K562 (cell line): ENCODE data around the gene MEF2B. TPM values are rescaled to one million over a fixed set of nuclear protein-coding genes. Genes with fewer than 3 reads are reported as not detected.
A peak's percentile ranks its signal among the peaks of the same experiment; 100 is the strongest.

Source experiments
- ATAC-seq: fragments of 200-7000 bp; cut with Tn5 transposase; 3 replicates; pipeline ENCODE4 v1.9.1; 2020; ENCODE audit warnings: moderate library complexity
- BruUV-seq: library from RNA; stranded (reverse); fragments of 400-500 nt; replicated peaks from 2 replicates; lab custom pipeline; 2021; lab: Mats Ljungman, UMichigan
- CTCF ChIA-PET: fragments of 300-600 bp; formaldehyde crosslinking; extraction: SDS; loops from one replicate; lab custom pipeline; 2021; ENCODE audit warnings: low intra/inter-chr PET ratio; lab: Yijun Ruan, JAX
- POLR2A ChIA-PET: fragments of 300-600, 350-650 bp; sonication (Branson Sonifier 250); formaldehyde crosslinking; extraction: SDS; loops from one replicate; lab custom pipeline; 2021; ENCODE audit warnings: antibody characterized with exemption, inconsistent platforms; lab: Yijun Ruan, JAX
- DNase-seq, 4 experiments: peaks; one replicate each; pipeline versions ENCODE4 v3.0.0 to v3.0.0-alpha.2; 2011 to 2018; ENCODE audit warnings: low spot score in 3 of 4, mixed read lengths in 3 of 4; ENCODE audit errors: extremely low read depth in 1 of 4
- FAIRE-seq: peaks from 2 replicates; lab custom pipeline; 2011; peaks lifted over from hg19 to GRCh38; lab: Jason Lieb, UNC
- H2AFZ ChIP-seq: 2 replicates; pipeline ENCODE4 v1.6.0; 2011; ENCODE audit warnings: low read depth, low read length, control low read depth, inconsistent platforms
- H3K27ac ChIP-seq: fragments of 200-600 bp; 3 replicates; pipeline ENCODE4 v1.8.0; 2011; ENCODE audit warnings: low read depth, mild to moderate bottlenecking, control low read depth, inconsistent platforms, low read length, moderate library complexity, mixed read lengths; ENCODE audit errors: extremely low read depth
- H3K27me3 ChIP-seq, 2 experiments: fragments of 300-600 bp in 1 of 2; 2 replicates in 1 of 2; 3 replicates in 1 of 2; pipeline versions ENCODE4 v1.6.0 to v1.8.0; 2011; ENCODE audit warnings: inconsistent platforms in 2 of 2, low read length in 2 of 2, mild to moderate bottlenecking in 1 of 2, mixed read lengths in 1 of 2, moderate library complexity in 1 of 2; ENCODE audit not compliant: control insufficient read depth in 2 of 2, insufficient read depth in 2 of 2
- H3K36me3 ChIP-seq: fragments of 300-600 bp; 3 replicates; pipeline ENCODE4 v1.8.0; 2011; ENCODE audit warnings: mild to moderate bottlenecking, low read length, inconsistent platforms; ENCODE audit not compliant: control insufficient read depth, insufficient read depth
- H3K4me1 ChIP-seq, 2 experiments: fragments of 200-600 bp in 1 of 2; replicated peaks in 1 of 2; 2 replicates in 1 of 2; 3 replicates in 1 of 2; pipeline versions ENCODE4 v1.5.1 to v1.8.0; 2011; ENCODE audit warnings: inconsistent platforms in 2 of 2, low read length in 2 of 2, mild to moderate bottlenecking in 1 of 2, mixed read lengths in 1 of 2, moderate library complexity in 1 of 2; ENCODE audit not compliant: control insufficient read depth in 2 of 2, insufficient read depth in 2 of 2
- H3K4me2 ChIP-seq: 2 replicates; pipeline ENCODE4 v1.6.1; 2011; ENCODE audit warnings: low read length, control low read depth, inconsistent platforms, mixed read lengths; ENCODE audit not compliant: insufficient read depth
- H3K4me3 ChIP-seq: fragments of 200-600 bp; sonication (generic), shearing (Covaris generic); 2 replicates; pipeline ENCODE4 v1.5.1; 2016; ENCODE audit warnings: control low read depth, inconsistent platforms
- H3K79me2 ChIP-seq: fragments of 200-600 bp; 3 replicates; pipeline ENCODE4 v1.8.0; 2011; ENCODE audit warnings: low read length, inconsistent platforms; ENCODE audit not compliant: control insufficient read depth, insufficient read depth
- H3K9ac ChIP-seq, 2 experiments: 2 replicates each; pipeline versions ENCODE4 v1.6.0 to v1.6.1; 2011; ENCODE audit warnings: low read depth in 2 of 2, low read length in 2 of 2, control low read depth in 1 of 2, inconsistent platforms in 1 of 2, mild to moderate bottlenecking in 1 of 2, mixed read lengths in 1 of 2; ENCODE audit not compliant: insufficient read depth in 1 of 2
- H3K9me1 ChIP-seq: one replicate; pipeline ENCODE4 v1.6.0; 2011; ENCODE audit warnings: inconsistent platforms, mild to moderate bottlenecking, low read length, moderate library complexity; ENCODE audit not compliant: control insufficient read depth, insufficient read depth
- H3K9me3 ChIP-seq: replicated peaks from 2 replicates; pipeline ENCODE4 v1.5.1; 2011; ENCODE audit warnings: low read depth, low read length, inconsistent platforms; ENCODE audit not compliant: control insufficient read depth, insufficient read depth
- H4K20me1 ChIP-seq: replicated peaks from 2 replicates; pipeline ENCODE4 v1.6.1; 2011; ENCODE audit warnings: low read length, inconsistent platforms, mixed read lengths; ENCODE audit not compliant: control insufficient read depth, insufficient read depth
- ASH1L ChIP-seq: fragments of 450-650 bp; IDR thresholded peaks from 2 replicates; pipeline ENCODE4 v1.6.1; 2018; ENCODE audit warnings: borderline replicate concordance, mild to moderate bottlenecking, low read depth; ENCODE audit not compliant: partially characterized antibody
- BHLHE40 ChIP-seq: IDR thresholded peaks from 2 replicates; pipeline ENCODE4 v1.6.1; 2011; ENCODE audit warnings: low read length, improper control_type of control experiment
- CBFA2T3 ChIP-seq: fragments of 450-650 bp; IDR thresholded peaks from 2 replicates; pipeline ENCODE4 v1.6.1; 2017
- DIDO1 ChIP-seq: fragments of 450-650 bp; IDR thresholded peaks from 2 replicates; pipeline ENCODE4 v1.6.1; 2016; ENCODE audit warnings: low read depth, missing biosample characterization, missing genetic modification characterization
- MGA ChIP-seq: fragments of 450-650 bp; IDR thresholded peaks from 2 replicates; pipeline ENCODE4 v1.6.1; 2016; ENCODE audit warnings: mild to moderate bottlenecking, moderate library complexity
- RAD51 ChIP-seq: fragments of 450-650 bp; IDR thresholded peaks from 2 replicates; pipeline ENCODE4 v1.7.1; 2016; ENCODE audit warnings: low read depth, mild to moderate bottlenecking, borderline replicate concordance
- SRF ChIP-seq, 2 experiments: fragments of 250-450, 450-650 bp in 1 of 2; sonication (Bioruptor Pico) in 1 of 2; sonication (generic) in 1 of 2; formaldehyde crosslinking; IDR thresholded peaks; 2 replicates each; pipeline versions ENCODE4 v1.5.0 to v1.5.1; 2020 to 2022; ENCODE audit warnings: mild to moderate bottlenecking in 1 of 2, missing genetic modification reagents in 1 of 2
- WGBS: fragments of 100-300 bp; shearing (Covaris generic); methylation state at CpG from one replicate; pipeline ENCODE4 v1.1.6; 2016; ENCODE audit warnings: low coverage, mixed read lengths; ENCODE audit not compliant: insufficient coverage; ENCODE audit errors: missing lambda C conversion rate; 5-methylcytosine and 5-hydroxymethylcytosine counted together
- in situ Hi-C: fragments of 300-500 bp; cut with MboI; formaldehyde crosslinking; loops from 4 replicates; pipeline ENCODE4 v1.15.0; 2018; ENCODE audit warnings: inconsistent platforms, mixed read lengths
- intact Hi-C: fragments of 100-400 bp; cut with micrococcal nuclease; formaldehyde crosslinking; loops from 2 replicates; pipeline ENCODE4 v1.14.2; 2022
- polyA plus RNA-seq, 8 experiments: library from polyadenylated mRNA; depleted of rRNA in 4 of 8; stranded (reverse) in 5 of 8; unstranded in 3 of 8; fragments of >200 nt; fragmentation: Nextera tagmentation in 2 of 8; fragmentation: Illumina TruSeq in 1 of 8; extraction: Ambion mirVana in 2 of 8; extraction: Trizol in 1 of 8; gene quantifications; 2 replicates each; pipeline versions ENCODE4 v1.2.1 to v1.2.3, GENCODE V29; 2011 to 2014; ENCODE audit warnings: inconsistent platforms in 1 of 8, missing spikeins in 1 of 8
- total RNA-seq, 7 experiments: library from RNA; depleted of rRNA in 6 of 7; stranded (reverse); fragments of >200 nt in 6 of 7; fragmentation: Illumina TruSeq in 2 of 7; extraction: Trizol in 2 of 7; gene quantifications; 2 replicates each; pipeline versions ENCODE4 v1.2.1 to v1.2.3, GENCODE V29; 2011 to 2021; ENCODE audit warnings: low replicate concordance in 1 of 7
- TF ChIP-seq, protein P1 (sequence below): sonication (generic); formaldehyde crosslinking; IDR thresholded peaks from 2 replicates; pipeline ENCODE4 v1.8.0; 2022; ENCODE audit warnings: missing genetic modification reagents, mild to moderate bottlenecking, moderate library complexity, borderline replicate concordance

Gene MEF2B
- total and polyA plus RNA-seq, 9 of the 15 experiments (the other 6 are each of a cell fraction or from before 2014, with no cell fraction given) = 0.14 to 1.9 (median 0.71) TPM; not detected in 3

DNA sequence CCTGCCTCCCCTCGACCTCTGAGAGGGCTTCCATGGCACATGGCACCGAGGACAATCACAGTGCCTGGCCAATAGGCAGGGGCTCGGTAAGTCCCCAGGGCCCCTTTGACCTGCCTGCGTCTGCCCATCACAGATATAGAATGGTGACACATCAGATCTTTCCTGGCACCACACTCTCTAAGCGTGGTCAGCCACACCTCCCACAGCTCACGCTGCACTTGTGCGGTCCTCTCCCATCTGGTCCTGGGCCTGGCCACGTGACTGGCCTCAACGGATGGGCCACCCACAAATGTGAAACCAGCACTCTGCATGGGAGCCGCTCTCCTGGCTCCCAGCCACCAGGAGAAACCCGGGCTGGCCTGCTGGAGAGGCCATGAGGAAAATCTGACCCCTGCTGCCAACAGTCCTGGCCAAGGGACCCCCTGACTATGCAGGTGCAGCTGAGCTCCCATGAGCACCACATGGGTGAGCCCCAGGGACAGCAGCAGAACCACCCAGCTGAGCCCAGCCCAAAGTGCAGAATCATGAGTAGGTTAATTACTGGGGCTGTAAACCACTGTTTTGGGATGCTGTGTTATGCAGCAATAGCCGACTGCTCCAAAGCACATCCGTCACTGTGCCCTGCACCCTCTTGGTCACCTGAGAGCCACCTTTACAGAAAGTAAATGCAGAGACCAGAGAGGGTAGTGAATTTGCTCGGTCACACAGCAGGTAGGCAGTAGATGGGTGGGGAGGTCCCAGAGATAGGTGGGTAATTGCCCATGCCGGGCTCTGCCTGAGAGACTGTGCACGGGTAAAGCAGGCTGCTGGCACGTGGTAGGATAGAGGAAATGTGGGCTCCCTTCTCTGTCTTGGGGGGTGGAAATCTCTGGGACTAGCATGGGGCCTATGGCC, 9.7 kb upstream of the MEF2B start:
- Histone ChIP-seq H3K4me2 (peak overlapping the region; percentile 5; the same call in 1 of the 2 replicates), H3K9me3 (no peaks in the 10 kb centered on the region), H3K36me3 (peaks cover 33% of the 10 kb centered on the region; the same call in 1 of the 3 replicates), H3K79me2 (no peaks in the 10 kb centered on the region), H2AFZ (no peak overlapping the region), H3K4me3 (no peak overlapping the region), H3K27ac (no peak overlapping the region), H4K20me1 (no peaks in the 10 kb centered on the region), H3K4me1 (peaks cover 12 to 31% of the 10 kb centered on the region in 2 experiments; a peak in 4 of 5 replicates), H3K27me3 (no peaks in the 10 kb centered on the region), H3K9me1 (peaks cover 9% of the 10 kb centered on the region), H3K9ac (peak overlapping the region in 1 of 2 experiments; percentile 84; a peak in 2 of 4 replicates)
- FAIRE-seq = peak; percentile 73
- peak; percentile 37 to 59 (median 52) for DNase-seq
- CTCF ChIA-PET = no interaction called here
- intact Hi-C loops = no loop called here
- in situ Hi-C loops = no loop called here
- ATAC-seq = peak; percentile 43
- WGBS = 42% methylated on average over 17 of the region's 17 CpGs
- POLR2A ChIA-PET = interaction anchor here (0.7 to 0.9 kb wide), 2 partner anchors 10 to 12 kb away, joined by 3 to 4 read pairs; partner anchors contain the start of genes BORCS8, MEF2B and RFXANK
- BruUV-seq = no TSS peak
- TF ChIP-seq, protein P1, sequence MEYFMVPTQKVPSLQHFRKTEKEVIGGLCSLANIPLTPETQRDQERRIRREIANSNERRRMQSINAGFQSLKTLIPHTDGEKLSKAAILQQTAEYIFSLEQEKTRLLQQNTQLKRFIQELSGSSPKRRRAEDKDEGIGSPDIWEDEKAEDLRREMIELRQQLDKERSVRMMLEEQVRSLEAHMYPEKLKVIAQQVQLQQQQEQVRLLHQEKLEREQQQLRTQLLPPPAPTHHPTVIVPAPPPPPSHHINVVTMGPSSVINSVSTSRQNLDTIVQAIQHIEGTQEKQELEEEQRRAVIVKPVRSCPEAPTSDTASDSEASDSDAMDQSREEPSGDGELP (CRISPR knock-in tag) = peak; percentile 58; the same call in 1 of the 2 replicates
- TF ChIP-seq SRF (CRISPR knock-in tag; IDR thresholded peaks at IDR 0.05) = no peak
- TF ChIP-seq CBFA2T3 = peak; percentile 60
- TF ChIP-seq ASH1L = no peak
- peak; percentile 80 for TF ChIP-seq BHLHE40
- peak; percentile 80 for TF ChIP-seq RAD51
- TF ChIP-seq DIDO1 (tag) = no peak
- TF ChIP-seq MGA = peak; percentile 48
